ENCODE data around the gene ALCAM.

Gene ALCAM

DNA sequence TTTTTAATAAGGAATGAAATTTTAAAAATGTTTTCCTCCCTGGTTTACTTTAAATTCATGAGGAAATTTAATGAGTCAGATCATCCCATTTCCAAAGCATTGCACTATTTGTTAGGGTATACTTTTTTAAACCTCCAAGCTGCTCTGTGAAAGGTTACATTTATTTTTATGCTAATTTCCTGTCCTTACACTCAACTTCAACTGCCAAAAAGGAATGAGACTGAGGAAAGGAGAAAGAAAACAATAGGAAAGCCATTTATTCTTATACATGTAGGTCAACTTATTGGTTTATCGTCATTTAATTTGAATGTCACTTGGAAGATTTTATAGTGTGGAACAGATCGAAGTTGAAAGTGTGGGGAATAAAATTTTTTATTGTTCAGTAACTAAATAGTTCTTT lies 104.1 kb downstream of the ALCAM start:
- H3K4me3 ChIP-seq (ENCODE audit: low read depth, low read length), result no peak overlapping the region
- TF ChIP-seq, protein P1, sequence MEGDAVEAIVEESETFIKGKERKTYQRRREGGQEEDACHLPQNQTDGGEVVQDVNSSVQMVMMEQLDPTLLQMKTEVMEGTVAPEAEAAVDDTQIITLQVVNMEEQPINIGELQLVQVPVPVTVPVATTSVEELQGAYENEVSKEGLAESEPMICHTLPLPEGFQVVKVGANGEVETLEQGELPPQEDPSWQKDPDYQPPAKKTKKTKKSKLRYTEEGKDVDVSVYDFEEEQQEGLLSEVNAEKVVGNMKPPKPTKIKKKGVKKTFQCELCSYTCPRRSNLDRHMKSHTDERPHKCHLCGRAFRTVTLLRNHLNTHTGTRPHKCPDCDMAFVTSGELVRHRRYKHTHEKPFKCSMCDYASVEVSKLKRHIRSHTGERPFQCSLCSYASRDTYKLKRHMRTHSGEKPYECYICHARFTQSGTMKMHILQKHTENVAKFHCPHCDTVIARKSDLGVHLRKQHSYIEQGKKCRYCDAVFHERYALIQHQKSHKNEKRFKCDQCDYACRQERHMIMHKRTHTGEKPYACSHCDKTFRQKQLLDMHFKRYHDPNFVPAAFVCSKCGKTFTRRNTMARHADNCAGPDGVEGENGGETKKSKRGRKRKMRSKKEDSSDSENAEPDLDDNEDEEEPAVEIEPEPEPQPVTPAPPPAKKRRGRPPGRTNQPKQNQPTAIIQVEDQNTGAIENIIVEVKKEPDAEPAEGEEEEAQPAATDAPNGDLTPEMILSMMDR (IDR thresholded peaks at IDR 0.05; ENCODE audit: low read depth, low read length, missing control alignments), result no peak
- DNase-seq (ENCODE audit: low read depth), result no peak

DNA sequence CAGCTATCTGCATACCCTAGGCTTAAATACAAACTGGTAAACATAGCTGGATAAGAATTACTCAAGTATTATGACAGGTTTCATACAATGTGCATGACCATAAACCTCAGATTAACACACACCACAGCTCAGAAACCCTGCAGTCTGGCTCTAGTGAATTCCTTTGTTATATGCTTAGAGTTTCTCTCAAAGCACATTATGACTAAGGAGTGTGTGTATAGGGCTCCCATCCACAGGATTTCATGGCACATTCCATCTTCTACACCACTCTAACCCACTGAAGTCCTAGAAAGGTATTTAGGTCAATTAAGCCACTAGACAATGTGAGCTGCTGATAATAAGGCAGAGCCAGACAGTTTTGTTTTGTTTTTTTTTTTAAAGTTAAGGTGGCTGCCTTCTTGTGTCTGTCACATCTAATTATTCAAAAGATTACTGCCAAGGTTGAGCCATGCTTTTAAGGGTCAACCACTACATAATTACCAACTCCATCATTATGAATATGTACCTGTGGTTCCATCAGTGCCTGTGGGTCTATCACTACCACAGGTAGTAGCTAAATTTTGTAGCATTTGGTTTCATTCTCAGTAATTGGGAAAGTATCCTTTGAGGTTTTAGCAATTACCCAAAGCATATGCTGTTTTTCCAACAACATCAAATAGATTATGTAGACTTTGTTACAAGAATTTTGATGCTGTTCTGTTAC lies 107.0 kb downstream of the ALCAM start:
- H3K4me3 ChIP-seq (ENCODE audit: low read depth, low read length), result no peak overlapping the region
- TF ChIP-seq, protein P1 (IDR thresholded peaks at IDR 0.05; ENCODE audit: low read depth, low read length, missing control alignments), result no peak
- no peak for DNase-seq (ENCODE audit: low read depth)

DNA sequence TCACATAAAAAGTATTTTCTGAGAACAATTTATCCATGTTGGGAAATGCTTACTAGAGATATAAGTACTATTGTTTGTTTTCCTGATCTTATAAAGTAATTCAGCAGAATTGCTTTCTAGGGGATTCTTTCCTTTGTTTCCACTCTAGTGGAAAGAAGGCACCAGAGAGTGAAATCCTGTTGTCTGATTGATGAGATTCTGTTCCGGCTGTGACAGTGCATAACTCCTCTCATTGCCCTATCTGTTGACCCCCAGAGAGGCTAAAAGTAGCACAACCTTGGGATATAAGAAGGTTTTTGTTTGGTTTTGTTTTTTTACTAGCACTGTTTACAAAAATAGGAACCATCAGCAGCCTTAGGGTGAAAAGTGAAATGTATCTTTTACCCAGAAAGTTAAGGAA lies 114.1 kb downstream of the ALCAM start:
- DNase-seq (ENCODE audit: low read depth), result no peak
- H3K4me3 ChIP-seq (ENCODE audit: low read depth, low read length), result no peak overlapping the region
- TF ChIP-seq, protein P1 (IDR thresholded peaks at IDR 0.05; ENCODE audit: low read depth, low read length, missing control alignments), result no peak

DNA sequence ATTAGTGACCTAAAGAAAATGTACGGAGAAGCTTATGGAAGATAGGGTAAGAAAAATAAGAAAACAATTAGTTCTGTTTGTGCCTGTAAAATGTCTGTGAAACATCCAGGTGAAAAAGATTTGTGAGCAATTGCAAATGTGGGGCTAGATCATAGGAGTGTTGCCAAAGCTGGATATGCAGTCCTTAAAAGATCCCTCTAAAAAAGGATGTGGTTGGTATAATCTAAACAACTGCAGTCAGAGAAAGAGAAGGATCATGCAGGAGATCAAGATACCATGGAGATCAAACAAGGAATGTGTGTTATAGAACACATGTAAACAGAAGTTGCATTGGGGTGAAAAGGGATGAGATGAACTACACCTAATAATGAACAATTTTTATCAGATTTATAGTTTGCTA lies 116.8 kb downstream of the ALCAM start:
- TF ChIP-seq, protein P1 (IDR thresholded peaks at IDR 0.05; ENCODE audit: low read depth, low read length, missing control alignments), result no peak
- no peak overlapping the region for H3K4me3 ChIP-seq (ENCODE audit: low read depth, low read length)
- DNase-seq (ENCODE audit: low read depth), result no peak

DNA sequence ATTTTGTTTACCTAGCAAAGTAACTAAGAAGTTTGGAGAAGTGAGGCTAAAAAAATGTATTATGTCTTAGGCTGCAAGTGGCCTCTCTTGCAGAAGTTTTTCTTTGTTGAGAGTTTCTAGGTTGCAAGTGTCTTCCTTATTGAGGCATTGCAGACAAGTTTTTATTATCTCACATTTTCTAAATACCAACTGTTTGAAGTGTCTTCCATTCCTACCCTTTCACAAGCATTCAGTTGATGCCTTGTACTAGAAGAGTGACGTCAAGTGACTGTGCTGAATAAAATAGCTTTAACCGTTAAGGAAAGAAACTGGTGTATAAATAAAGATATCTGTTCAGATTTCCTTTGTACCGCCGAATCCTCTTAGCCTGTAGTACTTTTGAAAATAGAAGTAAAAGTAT lies 123.3 kb downstream of the ALCAM start:
- H3K4me3 ChIP-seq (ENCODE audit: low read depth, low read length), result no peak overlapping the region
- no peak for DNase-seq (ENCODE audit: low read depth)
- TF ChIP-seq, protein P1 (IDR thresholded peaks at IDR 0.05; ENCODE audit: low read depth, low read length, missing control alignments), result no peak

DNA sequence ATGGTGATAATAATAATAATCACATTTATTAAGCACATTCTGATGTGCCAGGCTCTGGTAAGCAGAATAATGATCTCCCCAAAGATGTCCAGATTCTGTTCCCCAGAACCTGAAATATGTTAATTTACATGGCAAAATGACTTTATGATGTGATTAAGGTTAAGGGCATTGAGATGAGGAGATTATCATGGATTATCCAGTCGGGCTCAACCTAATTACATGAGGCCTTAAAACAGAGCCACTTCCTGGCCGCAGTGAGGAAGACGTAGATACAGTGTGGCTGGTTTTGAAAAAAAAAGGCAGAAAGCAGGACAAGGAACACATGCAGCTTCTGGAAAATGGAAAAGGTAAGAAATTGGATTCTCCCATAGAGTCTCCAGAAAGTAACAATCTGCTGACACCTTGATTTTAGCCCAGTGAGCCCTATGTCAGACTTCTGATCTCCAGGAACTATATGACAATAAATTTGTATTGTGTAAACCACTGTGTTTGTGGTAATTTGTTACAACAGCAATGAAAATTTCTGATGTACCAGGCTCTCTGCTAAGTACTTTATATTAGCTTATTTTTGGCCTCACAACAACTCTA lies 126.7 kb downstream of the ALCAM start:
- no peak for DNase-seq (ENCODE audit: low read depth)
- H3K4me3 ChIP-seq (ENCODE audit: low read depth, low read length), result no peak overlapping the region
- TF ChIP-seq, protein P1 (IDR thresholded peaks at IDR 0.05; ENCODE audit: low read depth, low read length, missing control alignments), result no peak

DNA sequence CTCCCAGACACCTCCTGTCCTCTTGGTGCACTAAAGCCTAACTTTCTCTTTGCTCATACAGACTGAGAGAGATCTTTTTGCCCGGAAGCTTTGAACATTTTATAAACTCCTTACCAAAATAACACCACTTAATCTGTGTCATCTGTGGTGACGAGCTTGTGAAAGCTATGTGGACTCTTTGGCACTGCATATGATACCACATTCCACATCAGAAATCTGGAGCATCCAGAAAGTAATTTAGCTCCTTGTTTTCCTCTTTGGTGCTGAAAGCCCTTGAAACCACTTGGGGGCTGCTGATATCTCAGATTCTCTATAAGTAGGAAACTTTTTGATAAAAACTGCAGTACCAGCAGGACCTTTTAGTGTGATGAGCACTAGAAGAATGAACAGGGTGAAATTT lies 128.3 kb downstream of the ALCAM start:
- H3K4me3 ChIP-seq (ENCODE audit: low read depth, low read length), result no peak overlapping the region
- TF ChIP-seq, protein P1 (IDR thresholded peaks at IDR 0.05; ENCODE audit: low read depth, low read length, missing control alignments), result no peak
- DNase-seq (ENCODE audit: low read depth), result no peak
